HG02943 (cell line): ENCODE data around the gene FAT1.

Experiments used
- ATAC-seq: cut with Tn5 transposase; IDR thresholded peaks from one replicate; pipeline ENCODE4 v1.9.1; 2021; ENCODE audit warnings: mild to moderate bottlenecking, low read depth, moderate library complexity; ENCODE audit not compliant: unreplicated experiment

The FAT1 gene

DNA sequence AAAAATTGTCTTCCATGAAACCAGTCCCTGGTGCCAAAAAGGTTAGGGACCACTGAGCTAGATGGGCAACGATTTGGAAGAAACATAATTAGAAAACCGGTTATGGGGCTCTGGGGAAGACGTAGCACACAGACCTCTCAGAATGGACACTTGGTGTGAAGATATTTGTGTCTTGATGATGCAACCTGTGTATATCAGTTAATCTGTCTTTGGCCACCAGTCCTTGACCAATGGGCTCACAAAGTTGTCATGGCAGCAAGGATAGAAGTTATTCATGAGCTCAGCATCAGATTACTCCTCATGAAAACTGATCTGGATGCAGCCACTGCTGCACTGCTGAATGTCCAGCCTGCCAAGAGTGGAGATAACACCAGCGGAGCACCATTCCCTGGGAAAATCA lies 181.9 kb downstream of the FAT1 start:
- no peak for ATAC-seq

DNA sequence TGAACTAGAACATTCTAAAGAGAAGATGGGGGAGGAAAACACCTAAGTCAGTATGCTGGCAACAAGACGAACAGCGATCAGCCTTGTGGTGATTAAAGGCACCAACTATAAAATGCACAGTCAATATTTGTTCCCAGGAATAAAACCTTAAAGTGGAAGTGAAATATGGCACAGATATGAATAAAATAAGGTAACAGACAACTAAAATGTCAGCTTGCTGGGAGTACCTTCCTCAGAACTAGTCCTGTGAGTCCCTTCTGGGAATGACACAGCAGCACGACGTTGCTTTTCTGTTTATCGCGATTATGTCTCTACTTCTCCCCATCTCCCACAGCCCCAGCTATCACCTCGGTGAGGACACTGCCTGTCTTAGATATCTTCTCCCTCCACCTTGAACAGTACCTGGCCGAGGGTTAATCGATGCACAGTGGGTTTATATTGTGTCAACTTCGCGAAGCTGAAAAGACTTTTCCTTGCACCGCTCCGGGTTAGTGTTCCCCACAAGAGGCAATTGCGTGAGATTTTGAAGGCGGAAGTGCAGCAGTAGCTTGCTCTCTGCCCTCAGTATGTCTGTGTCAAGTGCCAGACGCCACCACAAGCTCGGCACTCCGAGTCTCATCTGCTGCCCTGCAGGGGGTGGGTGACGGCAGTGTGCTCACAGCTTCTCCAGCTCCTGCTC lies 185.7 kb downstream of the FAT1 start:
- ATAC-seq, result no peak
